Caco-2 (cell line): Measurements from ENCODE around the gene KCND3. TPM values are rescaled to one million over a fixed set of nuclear protein-coding genes. Genes with fewer than 3 reads are reported as not detected.

Experiments used
- BruUV-seq: library from RNA; stranded (reverse); fragments of 400-500 nt; replicated peaks from 2 replicates; lab custom pipeline; 2021; lab: Mats Ljungman, UMichigan
- CTCF ChIA-PET: fragments of 300-600 bp; sonication (Branson Sonifier 250); formaldehyde crosslinking; loops from one replicate; lab custom pipeline; 2022; ENCODE audit warnings: antibody characterized with exemption; lab: Charles Lee
- POLR2A ChIA-PET: fragments of 300-600 bp; sonication (Branson Sonifier 250); formaldehyde crosslinking; loops from one replicate; lab custom pipeline; 2022; ENCODE audit warnings: antibody characterized with exemption; lab: Charles Lee
- DNase-seq, 2 experiments: peaks; one replicate each; pipeline versions ENCODE4 v3.0.0 to v3.0.0-alpha.2; 2020 to 2022
- H3K27me3 ChIP-seq: replicated peaks from 2 replicates; pipeline ENCODE4 v1.6.0; 2011; ENCODE audit warnings: low read length; ENCODE audit not compliant: control insufficient read depth, insufficient read depth
- H3K36me3 ChIP-seq: 2 replicates; pipeline ENCODE4 v1.5.1; 2011; ENCODE audit warnings: low read length; ENCODE audit not compliant: control insufficient read depth, insufficient read depth
- H3K4me1 ChIP-seq: fragments of 250-450 bp; sonication (Bioruptor Pico); 2 replicates; pipeline ENCODE4 v1.5.1; 2020; ENCODE audit warnings: mild to moderate bottlenecking
- H3K4me3 ChIP-seq: 2 replicates; pipeline ENCODE4 v1.5.1; 2011; ENCODE audit warnings: low read depth, mild to moderate bottlenecking, control low read depth, low read length
- H3K9me3 ChIP-seq: fragments of 250-450 bp; sonication (Bioruptor Pico); 2 replicates; pipeline ENCODE4 v1.5.1; 2020; ENCODE audit warnings: mild to moderate bottlenecking, moderate library complexity
- H3K27ac Mint-ChIP-seq: one replicate; pipeline ENCODE4 v1.8.0; 2022; ENCODE audit warnings: mixed read lengths; ENCODE audit not compliant: unreplicated experiment
- H3K27me3 Mint-ChIP-seq: one replicate; pipeline ENCODE4 v1.8.0; 2022; ENCODE audit warnings: mixed read lengths; ENCODE audit not compliant: insufficient read depth, unreplicated experiment
- H3K36me3 Mint-ChIP-seq: one replicate; pipeline ENCODE4 v1.8.0; 2022; ENCODE audit warnings: mild to moderate bottlenecking, mixed read lengths; ENCODE audit not compliant: insufficient read depth, unreplicated experiment
- H3K4me1 Mint-ChIP-seq: one replicate; pipeline ENCODE4 v1.8.0; 2022; ENCODE audit warnings: low read depth, mixed read lengths; ENCODE audit not compliant: unreplicated experiment
- H3K4me3 Mint-ChIP-seq: one replicate; pipeline ENCODE4 v1.8.0; 2022; ENCODE audit warnings: mild to moderate bottlenecking, moderate library complexity, mixed read lengths; ENCODE audit not compliant: unreplicated experiment
- H3K9me3 Mint-ChIP-seq: one replicate; pipeline ENCODE4 v1.8.0; 2022; ENCODE audit warnings: mixed read lengths; ENCODE audit not compliant: unreplicated experiment
- intact Hi-C: fragments of 100-400 bp; cut with micrococcal nuclease; formaldehyde crosslinking; loops from one replicate; pipeline ENCODE4 v1.10.0; 2022; ENCODE audit not compliant: unreplicated experiment
- total RNA-seq: library from RNA; stranded (reverse); gene quantifications from 2 replicates; pipeline ENCODE4 v1.2.3, GENCODE V29; 2022
- TF ChIP-seq, protein P1 (sequence below), 2 experiments: fragments of 200-600 bp in 1 of 2; IDR thresholded peaks; 1 replicate in 1 of 2; 2 replicates in 1 of 2; pipeline versions ENCODE4 v1.5.1 to v1.8.0; 2011 to 2022; ENCODE audit warnings: antibody characterized with exemption in 1 of 2, control low read depth in 1 of 2, inconsistent platforms in 1 of 2, low read depth in 1 of 2, low read length in 1 of 2, mild to moderate bottlenecking in 1 of 2, moderate library complexity in 1 of 2; ENCODE audit not compliant: insufficient read depth in 1 of 2, severe bottlenecking in 1 of 2, unreplicated experiment in 1 of 2

The KCND3 gene
- total RNA-seq, 1 experiment from 2014 or later = 5.1 TPM

DNA sequence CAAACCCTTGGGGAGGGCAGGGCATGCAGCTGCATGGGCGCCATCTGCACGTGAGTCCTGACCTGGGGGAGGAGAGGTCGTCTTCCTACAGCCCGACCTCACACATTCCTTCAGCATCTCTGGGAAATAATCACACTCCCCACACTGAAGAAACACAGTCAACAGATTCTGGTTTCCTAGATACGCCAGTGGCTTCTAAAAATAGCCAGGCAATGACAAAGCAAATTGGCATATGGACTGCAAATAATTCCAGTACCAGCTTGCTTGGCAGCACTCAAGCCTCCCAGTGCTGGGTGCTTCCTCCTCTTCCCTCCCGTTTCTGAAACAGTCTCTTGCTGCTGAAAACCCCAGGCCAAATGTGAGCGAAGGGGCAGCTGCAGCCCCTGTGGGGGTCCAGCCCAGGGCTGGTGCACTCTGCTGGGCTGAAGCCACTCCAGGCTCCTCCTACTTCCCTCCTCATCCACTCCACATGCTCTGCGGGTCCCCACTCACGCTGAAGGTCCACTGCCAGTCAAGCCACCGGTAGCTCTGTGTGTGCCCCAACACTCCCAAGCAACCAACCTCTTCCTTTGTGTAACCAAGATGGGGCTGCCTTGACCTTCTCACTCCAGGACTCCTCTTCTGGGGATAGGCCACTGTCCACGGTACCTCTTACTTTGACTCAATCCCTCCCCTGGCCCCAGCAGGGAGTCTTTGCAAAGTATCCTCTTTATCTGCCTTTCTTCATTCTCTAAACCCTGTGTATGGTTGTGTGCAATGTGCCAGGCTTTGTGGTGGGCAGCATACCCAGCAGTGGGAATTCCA, 69.0 kb downstream of the KCND3 start:
- BruUV-seq = no TSS peak
- TF ChIP-seq, protein P1, sequence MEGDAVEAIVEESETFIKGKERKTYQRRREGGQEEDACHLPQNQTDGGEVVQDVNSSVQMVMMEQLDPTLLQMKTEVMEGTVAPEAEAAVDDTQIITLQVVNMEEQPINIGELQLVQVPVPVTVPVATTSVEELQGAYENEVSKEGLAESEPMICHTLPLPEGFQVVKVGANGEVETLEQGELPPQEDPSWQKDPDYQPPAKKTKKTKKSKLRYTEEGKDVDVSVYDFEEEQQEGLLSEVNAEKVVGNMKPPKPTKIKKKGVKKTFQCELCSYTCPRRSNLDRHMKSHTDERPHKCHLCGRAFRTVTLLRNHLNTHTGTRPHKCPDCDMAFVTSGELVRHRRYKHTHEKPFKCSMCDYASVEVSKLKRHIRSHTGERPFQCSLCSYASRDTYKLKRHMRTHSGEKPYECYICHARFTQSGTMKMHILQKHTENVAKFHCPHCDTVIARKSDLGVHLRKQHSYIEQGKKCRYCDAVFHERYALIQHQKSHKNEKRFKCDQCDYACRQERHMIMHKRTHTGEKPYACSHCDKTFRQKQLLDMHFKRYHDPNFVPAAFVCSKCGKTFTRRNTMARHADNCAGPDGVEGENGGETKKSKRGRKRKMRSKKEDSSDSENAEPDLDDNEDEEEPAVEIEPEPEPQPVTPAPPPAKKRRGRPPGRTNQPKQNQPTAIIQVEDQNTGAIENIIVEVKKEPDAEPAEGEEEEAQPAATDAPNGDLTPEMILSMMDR (IDR thresholded peaks at IDR 0.05; ENCODE audit: insufficient read depth in 1 of 2, low read depth in 1 of 2, low read length in 1 of 2, severe bottlenecking in 1 of 2, unreplicated experiment in 1 of 2) = no peak
- ChIA-PET CTCF (no interaction called here), POLR2A (no interaction called here)
- Mint-ChIP-seq H3K4me3 (no peak overlapping the region), H3K27ac (no peak overlapping the region), H3K9me3 (no peaks in the 10 kb centered on the region), H3K36me3 (no peaks in the 10 kb centered on the region), H3K27me3 (peaks cover 5% of the 10 kb centered on the region), H3K4me1 (peaks cover 6% of the 10 kb centered on the region)
- H3K9me3 ChIP-seq = no peaks in the 10 kb centered on the region
- H3K4me3 ChIP-seq = no peak overlapping the region
- DNase-seq = no peak
- H3K4me1 ChIP-seq = no peaks in the 10 kb centered on the region
- H3K27me3 ChIP-seq = no peaks in the 10 kb centered on the region
- H3K36me3 ChIP-seq = no peaks in the 10 kb centered on the region
- intact Hi-C loops = no loop called here

DNA sequence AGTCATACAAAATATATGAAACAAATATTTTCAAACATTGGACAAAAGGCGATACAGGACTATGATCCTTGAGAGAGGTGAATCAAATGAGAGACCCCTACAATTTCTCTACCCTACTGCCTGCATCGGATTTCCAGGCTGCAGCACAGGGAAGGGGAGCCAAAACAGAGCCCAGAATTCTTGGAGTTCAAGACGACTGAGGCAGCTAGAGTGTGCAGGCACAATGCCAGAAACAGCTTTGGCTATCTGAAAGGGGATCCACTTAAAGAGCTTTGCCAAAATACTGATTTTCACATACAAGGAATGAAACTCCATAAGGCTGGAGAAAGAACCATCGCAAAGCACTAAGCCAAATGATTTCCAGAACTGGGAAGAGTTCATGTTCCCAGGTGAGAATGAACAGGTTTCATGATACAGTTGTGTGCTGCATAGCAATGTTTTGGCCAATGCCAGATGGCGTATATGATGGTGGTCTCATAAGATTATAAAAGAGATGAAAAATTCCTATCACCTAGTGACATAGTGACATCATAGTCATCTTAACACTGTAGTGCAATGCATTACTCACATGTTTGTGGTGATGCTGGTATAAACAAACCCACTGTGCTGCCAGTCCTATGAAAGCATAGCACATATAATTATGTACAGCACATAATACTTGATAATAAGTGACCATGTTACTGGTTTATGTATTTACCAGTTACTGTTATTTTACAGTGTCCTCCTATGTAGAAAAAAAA, 77.5 kb downstream of the KCND3 start:
- no peaks in the 10 kb centered on the region for H3K27me3 ChIP-seq
- H3K27ac Mint-ChIP-seq = no peak overlapping the region
- TF ChIP-seq, protein P1 (IDR thresholded peaks at IDR 0.05; ENCODE audit: insufficient read depth in 1 of 2, low read depth in 1 of 2, low read length in 1 of 2, severe bottlenecking in 1 of 2, unreplicated experiment in 1 of 2) = no peak
- no peaks in the 10 kb centered on the region for H3K36me3 Mint-ChIP-seq
- no peaks in the 10 kb centered on the region for H3K9me3 Mint-ChIP-seq
- ChIA-PET CTCF (no interaction called here), POLR2A (no interaction called here)
- intact Hi-C loops = no loop called here
- no TSS peak for BruUV-seq
- H3K27me3 Mint-ChIP-seq = no peaks in the 10 kb centered on the region
- no peaks in the 10 kb centered on the region for H3K36me3 ChIP-seq
- no peaks in the 10 kb centered on the region for H3K4me1 Mint-ChIP-seq
- no peak for DNase-seq
- H3K4me3 ChIP-seq = no peak overlapping the region
- H3K9me3 ChIP-seq = no peaks in the 10 kb centered on the region; the same call in 1 of the 2 replicates
- H3K4me3 Mint-ChIP-seq = no peak overlapping the region
- H3K4me1 ChIP-seq = no peaks in the 10 kb centered on the region

DNA sequence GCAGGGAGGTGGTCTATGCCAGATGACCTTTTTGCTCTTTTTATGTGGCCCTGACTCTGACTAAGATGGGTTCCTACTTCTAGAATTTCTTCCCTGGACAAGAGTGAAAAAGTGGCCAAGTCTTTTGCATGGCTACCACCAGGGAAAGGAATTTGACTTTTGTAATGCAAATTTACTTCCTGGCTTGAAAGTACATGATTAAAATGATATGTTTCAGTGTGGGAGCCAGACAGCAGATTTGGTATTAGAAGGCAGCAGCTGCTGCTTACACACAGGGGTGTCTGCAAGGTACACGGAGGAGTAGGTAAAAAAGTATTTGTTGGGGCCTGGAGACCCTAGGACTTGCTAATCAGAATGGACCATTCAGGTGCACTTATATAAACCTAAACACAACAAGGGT, 78.4 kb downstream of the KCND3 start:
- TF ChIP-seq, protein P1 (IDR thresholded peaks at IDR 0.05; ENCODE audit: insufficient read depth in 1 of 2, low read depth in 1 of 2, low read length in 1 of 2, severe bottlenecking in 1 of 2, unreplicated experiment in 1 of 2) = no peak
- H3K27me3 ChIP-seq = no peaks in the 10 kb centered on the region
- intact Hi-C loops = no loop called here
- Mint-ChIP-seq H3K27me3 (no peaks in the 10 kb centered on the region), H3K9me3 (no peaks in the 10 kb centered on the region), H3K4me1 (no peaks in the 10 kb centered on the region), H3K27ac (no peak overlapping the region), H3K36me3 (no peaks in the 10 kb centered on the region), H3K4me3 (no peak overlapping the region)
- ChIA-PET POLR2A (no interaction called here), CTCF (no interaction called here)
- H3K9me3 ChIP-seq = no peaks in the 10 kb centered on the region; the same call in 1 of the 2 replicates
- no peak for DNase-seq
- H3K4me1 ChIP-seq = no peaks in the 10 kb centered on the region
- BruUV-seq = no TSS peak
- H3K36me3 ChIP-seq = no peaks in the 10 kb centered on the region
- no peak overlapping the region for H3K4me3 ChIP-seq
